ENCODE data around the gene RNASEH1. TPM values are rescaled to one million over a fixed set of nuclear protein-coding genes. Genes with fewer than 3 reads are reported as not detected.

Gene RNASEH1
- total and polyA plus RNA-seq, 2 of the 8 experiments (the other 6 are each of a cell fraction or from before 2014, with no cell fraction given) = 11.7 to 42.7 TPM

GRCh38 chr2:3594493-3595281 is 36.6 kb upstream of the RNASEH1 start, which contains the start of gene COLEC11:
Gene COLEC11 (plus strand): TSS chr2:3595112. CDS start chr2:3604341, 9,229 bp downstream.
- H3K4me2 ChIP-seq (ENCODE audit: insufficient read depth in 1 of 2, low read depth in 2 of 2, low read length in 2 of 2) = 0 out of 4 replicates have a peak within 1 kb of the TSS, but pooled peaks of 1 of the 2 experiments have one; percentile 5
- peak in 1 of 2 experiments; percentile 62 for DNase-seq (ENCODE audit: low read depth in 1 of 2, low spot score in 2 of 2)
- TF ChIP-seq TBP (IDR thresholded peaks at IDR 0.05; ENCODE audit: low read depth, low read length) = peak; percentile 49; the same call in 1 of the 2 replicates
- no peak for TF ChIP-seq EP300 (IDR thresholded peaks at IDR 0.05; ENCODE audit: borderline replicate concordance in 1 of 2, low read depth in 2 of 2, low read length in 2 of 2)
- peak; percentile 19 to 37 (median 23); a peak in 2 of 4 replicates for TF ChIP-seq CTCF (IDR thresholded peaks at IDR 0.05; ENCODE audit: control extremely low read depth in 1 of 3, insufficient read depth in 1 of 3, low read depth in 1 of 3, low read length in 3 of 3)
- TF ChIP-seq TEAD4 (IDR thresholded peaks at IDR 0.05; ENCODE audit: low read depth, low read length) = no peak
- peak; percentile 86 for TF ChIP-seq MAX (IDR thresholded peaks at IDR 0.05)
- no peak for TF ChIP-seq CBX5 (IDR thresholded peaks at IDR 0.05; ENCODE audit: low read depth, low read length)
- no peak for TF ChIP-seq SRF (IDR thresholded peaks at IDR 0.05; ENCODE audit: low read depth, low read length)

More at GRCh38 chr2:3594493-3595281, 36.6 kb upstream of the RNASEH1 start, which contains the start of gene COLEC11:
- no peak within 1 kb of the TSS for H2BK12ac ChIP-seq (ENCODE audit: low read depth, low read length)
- H3K79me1 ChIP-seq (ENCODE audit: low read depth, low read length) = no peaks in the 10 kb centered on the region
- no peak within 1 kb of the TSS for H3K27ac ChIP-seq (ENCODE audit: low read depth, low read length)
- no peak within 1 kb of the TSS for H3K56ac ChIP-seq (replicated peaks; ENCODE audit: insufficient read length, low read depth, low read length)
- POLR2A ChIA-PET (ENCODE audit: partially characterized antibody) = interaction anchor here (0.9 to 5.9 kb wide), 8 partner anchors 10 to 56 kb away, joined by 4 to 69 read pairs (median 6); partner anchors contain the start of gene RNASEH1
- FAIRE-seq = no peak
- no peak within 1 kb of the TSS; a peak in 1 of 7 replicates for H3K9ac ChIP-seq (replicated peaks in 1 of 4; ENCODE audit: extremely low read depth in 1 of 4, low read depth in 3 of 4, low read length in 3 of 4)
- no peaks in the 10 kb centered on the region for H3K79me2 ChIP-seq (ENCODE audit: control insufficient read depth in 1 of 2, insufficient read depth in 2 of 2, low read length in 2 of 2)
- H3K4ac ChIP-seq (replicated peaks; ENCODE audit: insufficient read length, low read depth, low read length) = no peak within 1 kb of the TSS
- no peak within 1 kb of the TSS for H3K4me3 ChIP-seq (ENCODE audit: extremely low read depth in 1 of 4, insufficient read depth in 2 of 4, low read depth in 3 of 4, low read length in 4 of 4)
- no peak within 1 kb of the TSS for H3K14ac ChIP-seq (ENCODE audit: insufficient read length)
- H3K23me2 ChIP-seq (ENCODE audit: low read depth, low read length) = no peaks in the 10 kb centered on the region
- H2BK5ac ChIP-seq (ENCODE audit: low read depth, low read length) = no peak within 1 kb of the TSS
- no peak within 1 kb of the TSS for H2BK120ac ChIP-seq (replicated peaks; ENCODE audit: low read depth, low read length)
- peak within 1 kb of the TSS; percentile 75 for H4K8ac ChIP-seq (ENCODE audit: extremely low read depth, insufficient read depth, low read length)
- WGBS, 2 experiments (ENCODE audit: extremely low coverage in 1 of 2, insufficient coverage in 1 of 2, insufficient read length in 1 of 2, insufficient replicate concordance in 2 of 2, low coverage in 1 of 2, low lambda C conversion rate in 2 of 2, missing lambda C conversion rate in 1 of 2) = 56% methylated on average over 31 of the region's 40 CpGs; no CpG with 5 or more reads in 1 of the 2 experiments
- H3K23ac ChIP-seq (ENCODE audit: insufficient read length) = no peak within 1 kb of the TSS
- no peaks in the 10 kb centered on the region for H3K27me3 ChIP-seq (replicated peaks in 1 of 4; ENCODE audit: control insufficient read depth in 3 of 4, extremely low read depth in 1 of 4, insufficient read depth in 3 of 4, low read length in 3 of 4)
- no peak within 1 kb of the TSS for H2AFZ ChIP-seq (ENCODE audit: low read length)
- no peaks in the 10 kb centered on the region for H3K4me1 ChIP-seq (replicated peaks in 1 of 4; ENCODE audit: control insufficient read depth in 3 of 4, insufficient read depth in 4 of 4, low read length in 3 of 4)
- no peak within 1 kb of the TSS for H2AK5ac ChIP-seq (ENCODE audit: low read depth, low read length)
- no peaks in the 10 kb centered on the region; a peak in 1 of 8 replicates for H3K36me3 ChIP-seq (ENCODE audit: control insufficient read depth in 2 of 4, insufficient read depth in 4 of 4, low read length in 3 of 4)
- no peak within 1 kb of the TSS for H2BK15ac ChIP-seq (ENCODE audit: low read length)
- no peak within 1 kb of the TSS for H4K5ac ChIP-seq (ENCODE audit: insufficient read length, low read depth, low read length)
- no peak within 1 kb of the TSS; the same call in 1 of the 2 replicates for H3K18ac ChIP-seq (ENCODE audit: extremely low read depth, low read length)
- no peak within 1 kb of the TSS for H2BK20ac ChIP-seq (ENCODE audit: low read length)
- H4K20me1 ChIP-seq (replicated peaks in 1 of 2; ENCODE audit: control insufficient read depth in 1 of 2, insufficient read depth in 2 of 2, low read length in 2 of 2) = peaks cover 0 to 3% of the 10 kb centered on the region in 2 experiments
- H4K91ac ChIP-seq (replicated peaks; ENCODE audit: insufficient read length, low read length) = no peak within 1 kb of the TSS
- CTCF ChIA-PET (ENCODE audit: partially characterized antibody) = interaction anchor here (0.7 to 1.1 kb wide), 6 partner anchors 10 to 416 kb away, joined by 3 read pairs; no protein-coding TSS in a partner anchor
- H3K9me3 ChIP-seq (ENCODE audit: insufficient read depth in 2 of 2, low read depth in 1 of 2, low read length in 1 of 2) = no peaks in the 10 kb centered on the region

Measured in H1 (cell line).